GM19468 (cell line): ENCODE data around the gene SETD2.

Source experiments
- ATAC-seq: cut with Tn5 transposase; IDR thresholded peaks from one replicate; pipeline ENCODE4 v1.9.1; 2021; ENCODE audit warnings: mild to moderate bottlenecking, moderate library complexity, moderate number of reproducible peaks; ENCODE audit not compliant: unreplicated experiment; ENCODE audit errors: extremely low read depth

SETD2 gene

GRCh38 chr3:46968783-46969428 lies 195.0 kb downstream of the SETD2 start:
- no peak for ATAC-seq

DNA sequence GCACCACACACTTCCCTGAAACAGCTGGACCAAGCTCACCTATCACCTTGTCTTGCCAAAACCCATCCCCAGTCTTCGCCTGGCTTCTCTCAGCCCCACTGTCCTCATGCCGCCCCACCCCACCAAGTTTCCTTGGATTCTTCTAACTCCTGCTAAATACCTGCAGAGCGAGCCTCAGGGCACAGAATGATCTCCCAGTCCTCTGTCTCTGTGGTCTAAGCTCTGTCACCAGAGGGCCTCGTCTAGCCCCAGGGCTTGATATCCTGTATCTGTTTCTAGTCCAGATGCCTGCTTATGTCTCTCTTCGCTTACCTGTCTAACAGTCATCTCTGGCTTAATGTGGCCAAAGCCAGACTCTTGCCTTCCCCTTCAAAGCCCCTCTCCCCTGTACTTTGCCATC lies 197.1 kb downstream of the SETD2 start:
- ATAC-seq = no peak
